ENCODE data around the gene PLPPR3.

PLPPR3 gene

GRCh38 chr19:803686-804418 lies 17.9 kb downstream of the PLPPR3 start:
- no peak overlapping the region for H3K27ac ChIP-seq
- DNase-seq (ENCODE audit: low spot score), result no peak
- no peak for TF ChIP-seq CTCF (IDR thresholded peaks at IDR 0.05)
- H3K4me3 ChIP-seq, result no peak overlapping the region

- no peak for TF ChIP-seq CTCF (IDR thresholded peaks at IDR 0.05)
- no peak overlapping the region for H3K27ac ChIP-seq
- H3K4me3 ChIP-seq, result peak overlapping the region; percentile 94
- no peak for DNase-seq (ENCODE audit: low spot score)
Measured at GRCh38 chr19:803099-803561, 18.6 kb downstream of the PLPPR3 start.

- Histone ChIP-seq H3K27ac (peak overlapping the region in 1 of 2 donors; percentile 80), H3K4me3 (peak overlapping the region; percentile 94)
- TF ChIP-seq CTCF (IDR thresholded peaks at IDR 0.05), result no peak
- no peak for DNase-seq (ENCODE audit: low spot score)
Measured at GRCh38 chr19:802498-803098, 19.2 kb downstream of the PLPPR3 start.

- Histone ChIP-seq H3K4me3 (peak overlapping the region; percentile 94), H3K27ac (peak overlapping the region; percentile 29 to 80)
- DNase-seq (ENCODE audit: low spot score), result no peak
- TF ChIP-seq CTCF (IDR thresholded peaks at IDR 0.05), result no peak
Measured at GRCh38 chr19:801861-802497, 19.8 kb downstream of the PLPPR3 start.

GRCh38 chr19:801030-801860 lies 20.5 kb downstream of the PLPPR3 start:
- Histone ChIP-seq H3K27ac (peak overlapping the region; percentile 54 to 80), H3K4me3 (peak overlapping the region; percentile 94)
- peak; percentile 88 for DNase-seq (ENCODE audit: low spot score)
- no peak for TF ChIP-seq CTCF (IDR thresholded peaks at IDR 0.05)

- peak overlapping the region; percentile 94 for H3K4me3 ChIP-seq
- no peak for DNase-seq (ENCODE audit: low spot score)
- peak overlapping the region; percentile 54 to 80 for H3K27ac ChIP-seq
- no peak for TF ChIP-seq CTCF (IDR thresholded peaks at IDR 0.05)
Measured at GRCh38 chr19:800360-801029, 21.3 kb downstream of the PLPPR3 start.

Data from coronary artery (tissue), 2 donors.